Natural killer cell treated with Interleukin-12 subunit alpha and Interleukin-12 subunit beta and Interleukin-15 and Interleukin-18, amount 100 ng/mL, for 72 hours (primary cell): ENCODE data around the gene WEE2. TPM values are rescaled to one million over a fixed set of nuclear protein-coding genes. Genes with fewer than 3 reads are reported as not detected.

Source experiments
- ATAC-seq, 2 donors: fragments of 150-1000 bp; cut with Tn5 transposase in 1 of 2; sonication (Bioruptor Pico), chemical (Tn5 transposase) in 1 of 2; 2 replicates each; pipeline ENCODE4 v1.10.0; 2021
- DNase-seq: peaks from one replicate; pipeline ENCODE4 v3.0.0; 2022; ENCODE audit warnings: low spot score
- H3K27ac Mint-ChIP-seq, 2 donors: 1 replicate in 1 of 2; 2 replicates in 1 of 2; pipeline ENCODE4 v1.8.0; 2022; ENCODE audit warnings: mixed read lengths in 2 of 2, mild to moderate bottlenecking in 1 of 2, moderate library complexity in 1 of 2
- H3K27me3 Mint-ChIP-seq, 2 donors: 1 replicate in 1 of 2; 2 replicates in 1 of 2; pipeline ENCODE4 v1.8.0; 2022; ENCODE audit warnings: mixed read lengths in 2 of 2
- H3K36me3 Mint-ChIP-seq: one replicate; pipeline ENCODE4 v1.8.0; 2022; ENCODE audit warnings: mixed read lengths
- H3K4me1 Mint-ChIP-seq, 2 donors: 1 replicate in 1 of 2; 2 replicates in 1 of 2; pipeline ENCODE4 v1.8.0; 2022; ENCODE audit warnings: low read depth in 2 of 2, mixed read lengths in 2 of 2, mild to moderate bottlenecking in 1 of 2
- H3K4me3 Mint-ChIP-seq: one replicate; pipeline ENCODE4 v1.8.0; 2022; ENCODE audit warnings: mixed read lengths
- H3K9me3 Mint-ChIP-seq: 2 replicates; pipeline ENCODE4 v1.8.0; 2022; ENCODE audit warnings: mixed read lengths
- total RNA-seq, 2 donors: library from RNA; stranded (reverse); gene quantifications; one replicate each; pipeline ENCODE4 v1.2.3, GENCODE V29; 2022

The WEE2 gene
- total RNA-seq, result under 1 TPM in 1 of 2 donors, not detected in 1; 0.17 TPM

GRCh38 chr7:141708351-141708750 is at the start of gene WEE2:
Gene WEE2, plus strand, starts transcription at chr7:141708353. Its CDS starts 406 bp downstream, at chr7:141708759.
- Mint-ChIP-seq H3K4me1 (peaks cover 24 to 30% of the 10 kb centered on the region in 2 donors), H3K27me3 (peaks cover 1 to 6% of the 10 kb centered on the region in 2 donors), H3K4me3 (no peak within 1 kb of the TSS), H3K36me3 (peaks cover 9% of the 10 kb centered on the region), H3K27ac (no peak within 1 kb of the TSS), H3K9me3 (no peaks in the 10 kb centered on the region)
- ATAC-seq, result no peak
- DNase-seq, result no peak

- Mint-ChIP-seq H3K4me1 (peaks cover 18 to 19% of the 10 kb centered on the region in 2 donors), H3K36me3 (peaks cover 7% of the 10 kb centered on the region), H3K27ac (peak overlapping the region; percentile 64 to 75), H3K4me3 (no peak overlapping the region), H3K9me3 (no peaks in the 10 kb centered on the region), H3K27me3 (no peaks in the 10 kb centered on the region)
- ATAC-seq (no peak), DNase-seq (no peak)
These were observed 48.7 kb upstream of the WEE2 start for GRCh38 chr7:141659501-141659900.

- Mint-ChIP-seq H3K27me3 (no peaks in the 10 kb centered on the region), H3K4me1 (peaks cover 13 to 14% of the 10 kb centered on the region in 2 donors), H3K36me3 (no peaks in the 10 kb centered on the region), H3K9me3 (no peaks in the 10 kb centered on the region), H3K4me3 (no peak overlapping the region), H3K27ac (peak overlapping the region; percentile 64 to 75)
- DNase-seq (no peak), ATAC-seq (no peak)
These were observed 47.9 kb upstream of the WEE2 start for GRCh38 chr7:141660259-141660658.

- Mint-ChIP-seq H3K36me3 (no peaks in the 10 kb centered on the region), H3K9me3 (no peaks in the 10 kb centered on the region)
- DNase-seq, result no peak
These were observed 44.9 kb upstream of the WEE2 start for GRCh38 chr7:141663081-141663849.

GRCh38 chr7:141664450-141664849 is 43.7 kb upstream of the WEE2 start:
- H3K9me3 Mint-ChIP-seq, result no peaks in the 10 kb centered on the region
- no peak overlapping the region for H3K4me3 Mint-ChIP-seq
- no peaks in the 10 kb centered on the region for H3K36me3 Mint-ChIP-seq
- no peak for ATAC-seq
- DNase-seq, result no peak
- peak overlapping the region; percentile 67 to 78 for H3K27ac Mint-ChIP-seq
- H3K4me1 Mint-ChIP-seq, result peaks cover 26 to 27% of the 10 kb centered on the region in 2 donors
- no peaks in the 10 kb centered on the region for H3K27me3 Mint-ChIP-seq

More at GRCh38 chr7:141663081-141663849, 44.9 kb upstream of the WEE2 start:
- Mint-ChIP-seq H3K4me1 (peaks cover 21 to 23% of the 10 kb centered on the region in 2 donors), H3K27ac (peak overlapping the region; percentile 67 to 78), H3K27me3 (no peaks in the 10 kb centered on the region), H3K4me3 (no peak overlapping the region)
- ATAC-seq, result peak in 1 of 2 donors; percentile 31

- H3K27me3 Mint-ChIP-seq, result no peaks in the 10 kb centered on the region
- no peak overlapping the region for H3K4me3 Mint-ChIP-seq
- peaks cover 20 to 26% of the 10 kb centered on the region in 2 donors for H3K4me1 Mint-ChIP-seq
- no peak for ATAC-seq
- H3K27ac Mint-ChIP-seq, result peak overlapping the region; percentile 12 to 64
- no peak for DNase-seq
- no peaks in the 10 kb centered on the region for H3K36me3 Mint-ChIP-seq
- H3K9me3 Mint-ChIP-seq, result no peaks in the 10 kb centered on the region
These were observed 42.7 kb upstream of the WEE2 start for GRCh38 chr7:141665208-141666035.

GRCh38 chr7:141666071-141666470 is 42.1 kb upstream of the WEE2 start:
- DNase-seq (no peak), ATAC-seq (no peak)
- Mint-ChIP-seq H3K4me3 (no peak overlapping the region), H3K4me1 (peaks cover 16 to 26% of the 10 kb centered on the region in 2 donors), H3K9me3 (no peaks in the 10 kb centered on the region), H3K36me3 (no peaks in the 10 kb centered on the region), H3K27me3 (no peaks in the 10 kb centered on the region), H3K27ac (peak overlapping the region; percentile 12 to 64)

- Mint-ChIP-seq H3K27me3 (no peaks in the 10 kb centered on the region), H3K4me3 (no peak overlapping the region), H3K4me1 (peaks cover 34 to 36% of the 10 kb centered on the region in 2 donors), H3K27ac (peak overlapping the region; percentile 12), H3K9me3 (peaks cover 3% of the 10 kb centered on the region), H3K36me3 (peaks cover 18% of the 10 kb centered on the region)
- ATAC-seq, result no peak
- DNase-seq, result no peak
These were observed 39.3 kb upstream of the WEE2 start for GRCh38 chr7:141668853-141669252.

GRCh38 chr7:141671705-141672496 is 36.3 kb upstream of the WEE2 start:
- Mint-ChIP-seq H3K9me3 (peaks cover 3% of the 10 kb centered on the region), H3K4me1 (peaks cover 48 to 55% of the 10 kb centered on the region in 2 donors), H3K36me3 (peaks cover 18% of the 10 kb centered on the region), H3K27me3 (no peaks in the 10 kb centered on the region), H3K4me3 (peak overlapping the region; percentile 76), H3K27ac (peak overlapping the region; percentile 84 to 88)
- DNase-seq, result peak; percentile 67
- peak; percentile 82 to 89 for ATAC-seq

- Mint-ChIP-seq H3K4me3 (no peak overlapping the region), H3K36me3 (peaks cover 18% of the 10 kb centered on the region), H3K4me1 (peaks cover 48 to 55% of the 10 kb centered on the region in 2 donors), H3K9me3 (peaks cover 3% of the 10 kb centered on the region), H3K27ac (peak overlapping the region; percentile 84 to 88), H3K27me3 (no peaks in the 10 kb centered on the region)
- DNase-seq (no peak), ATAC-seq (no peak)
These were observed 34.8 kb upstream of the WEE2 start for GRCh38 chr7:141673346-141673745.

- DNase-seq (no peak), ATAC-seq (no peak)
- Mint-ChIP-seq H3K27ac (peak overlapping the region; percentile 84 to 88), H3K4me3 (peak overlapping the region; percentile 35), H3K36me3 (peaks cover 18% of the 10 kb centered on the region), H3K4me1 (peaks cover 46 to 55% of the 10 kb centered on the region in 2 donors), H3K9me3 (peaks cover 3% of the 10 kb centered on the region), H3K27me3 (no peaks in the 10 kb centered on the region)
These were observed 33.9 kb upstream of the WEE2 start for GRCh38 chr7:141674171-141674671.

GRCh38 chr7:141674702-141675101 is 33.5 kb upstream of the WEE2 start:
- Mint-ChIP-seq H3K4me1 (peaks cover 46 to 57% of the 10 kb centered on the region in 2 donors), H3K36me3 (peaks cover 18% of the 10 kb centered on the region), H3K27ac (peak overlapping the region; percentile 84 to 88)

More at GRCh38 chr7:141674702-141675101, 33.5 kb upstream of the WEE2 start:
- Mint-ChIP-seq H3K4me3 (peak overlapping the region; percentile 63), H3K27me3 (no peaks in the 10 kb centered on the region), H3K9me3 (peaks cover 3% of the 10 kb centered on the region)
- DNase-seq, result no peak
- ATAC-seq, result no peak
